Measurements from ENCODE around the gene SH3TC1. TPM values are rescaled to one million over a fixed set of nuclear protein-coding genes. Genes with fewer than 3 reads are reported as not detected.
A peak's percentile ranks its signal among the peaks of the same experiment; 100 is the strongest.

Gene SH3TC1
- total and polyA plus RNA-seq, 2 of the 13 experiments (the other 11 are each of a cell fraction or from before 2014, with no cell fraction given): 14.9 to 21.8 TPM

DNA sequence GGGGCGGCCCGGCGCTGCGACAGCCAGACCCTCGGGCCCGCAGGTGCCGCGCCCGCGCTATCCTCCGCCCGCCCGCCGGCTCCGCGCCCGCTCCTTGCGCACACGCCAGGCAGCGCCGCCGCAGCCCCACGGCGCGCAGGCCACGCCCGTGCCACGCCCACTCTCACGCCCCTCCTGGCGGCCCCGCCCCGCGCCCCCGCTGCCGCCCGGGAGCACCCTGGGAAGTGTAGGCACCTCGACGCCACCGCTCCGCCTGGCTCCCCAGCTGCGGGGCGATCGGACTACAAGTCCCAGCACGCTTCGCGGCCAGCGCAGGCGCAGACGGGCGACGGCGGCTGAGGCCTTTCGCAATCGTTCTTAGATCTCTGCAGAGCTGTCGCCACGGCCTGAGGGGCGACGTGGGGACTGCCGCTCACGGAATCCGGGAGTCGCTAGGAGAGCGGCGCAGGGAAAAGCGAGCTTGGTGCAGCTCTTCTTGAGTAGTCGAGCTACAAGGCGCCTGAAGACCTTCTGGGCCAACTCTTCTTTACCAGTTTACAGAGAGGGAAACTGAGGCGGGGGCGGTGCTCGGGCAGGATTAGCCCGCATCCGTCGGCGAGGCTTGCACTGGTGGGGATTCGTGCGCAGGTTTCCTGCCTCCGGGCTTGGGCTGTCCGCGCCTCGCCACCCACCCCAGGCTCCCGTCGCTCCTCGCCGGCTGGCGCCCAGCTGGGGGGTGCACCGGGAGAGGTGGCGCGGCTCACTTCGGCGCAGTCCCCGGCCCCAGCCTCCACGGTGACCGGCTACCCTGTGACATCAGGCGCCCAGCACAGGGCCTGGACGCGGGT is 40.2 kb upstream of the SH3TC1 start, which contains the start of gene ABLIM2 (continued):
- TF ChIP-seq MNT (IDR thresholded peaks at IDR 0.05) (no peak), RORA (CRISPR knock-in tag; IDR thresholded peaks at IDR 0.05) (no peak), ARID4A (CRISPR knock-in tag; IDR thresholded peaks at IDR 0.05; ENCODE audit: borderline replicate concordance) (peak; percentile 65; the same call in 1 of the 2 replicates), ZNF343 (CRISPR knock-in tag; IDR thresholded peaks at IDR 0.05) (no peak), FLYWCH1 (CRISPR knock-in tag; IDR thresholded peaks at IDR 0.05) (no peak), TBX3 (IDR thresholded peaks at IDR 0.05; ENCODE audit: borderline replicate concordance) (no peak), ZNF883 (CRISPR knock-in tag; IDR thresholded peaks at IDR 0.05; ENCODE audit: not compliant biosample characterization) (no peak), PLRG1 (conservative IDR thresholded peaks at IDR 0.05) (no peak), PAF1 (CRISPR knock-in tag; IDR thresholded peaks at IDR 0.05) (no peak), EP300 (IDR thresholded peaks at IDR 0.05; ENCODE audit: low read depth in 2 of 2, low read length in 2 of 2) (no peak; a peak in 1 of 4 replicates), EP300 (CRISPR knock-in tag; IDR thresholded peaks at IDR 0.05; ENCODE audit: borderline replicate concordance) (no peak), MAFK (conservative IDR thresholded peaks at IDR 0.05 in 1 of 2, IDR thresholded peaks at IDR 0.05 in 1 of 2; ENCODE audit: low read length in 2 of 2) (no peak), ARID5B (CRISPR knock-in tag; IDR thresholded peaks at IDR 0.05) (peak; percentile 49)

Data from HepG2 (cell line).